SK-N-SH (cell line): ENCODE data around the gene DNAH9. TPM values are rescaled to one million over a fixed set of nuclear protein-coding genes. Genes with fewer than 3 reads are reported as not detected.

Experiments
- CTCF ChIA-PET: fragments of 300-600, 350-600 bp; formaldehyde crosslinking; extraction: SDS; loops from one replicate; lab custom pipeline; 2021; lab: Yijun Ruan, JAX
- POLR2A ChIA-PET: fragments of 350-600 bp; sonication (Branson Sonifier 250); formaldehyde crosslinking; extraction: SDS; loops from one replicate; lab custom pipeline; 2020; ENCODE audit warnings: antibody characterized with exemption, inconsistent platforms; lab: Yijun Ruan, JAX
- DNase-seq: peaks from one replicate; pipeline ENCODE4 v3.0.0; 2012
- H2AFZ ChIP-seq: fragments of 200-600 bp; sonication (generic); 2 replicates; pipeline ENCODE4 v1.8.1; 2016; ENCODE audit warnings: antibody characterized with exemption, mild to moderate bottlenecking, low read depth
- H3F3A ChIP-seq: fragments of 200-600 bp; sonication (generic); replicated peaks from 2 replicates; pipeline ENCODE3; 2016; ENCODE audit warnings: antibody characterized with exemption, mild to moderate bottlenecking; ENCODE audit not compliant: insufficient read depth
- H3K27ac ChIP-seq, 2 experiments: fragments of 200-500 bp in 1 of 2; fragments of 200-600 bp in 1 of 2; sonication (Bioruptor generic) in 1 of 2; sonication (generic), shearing (Covaris generic) in 1 of 2; 2 replicates each; pipeline versions ENCODE4 v1.5.1 to v1.6.1; 2014 to 2016; ENCODE audit warnings: low read depth in 2 of 2, inconsistent platforms in 1 of 2, low read length in 1 of 2, mild to moderate bottlenecking in 1 of 2, mixed read lengths in 1 of 2
- H3K27me3 ChIP-seq: fragments of 200-600 bp; sonication (generic), shearing (Covaris generic); 2 replicates; pipeline ENCODE4 v1.6.1; 2016; ENCODE audit warnings: mixed run types; ENCODE audit not compliant: insufficient read depth
- H3K36me3 ChIP-seq, 2 experiments: fragments of 200-500 bp in 1 of 2; fragments of 200-600 bp in 1 of 2; sonication (Bioruptor generic) in 1 of 2; sonication (generic) in 1 of 2; replicated peaks in 1 of 2; 2 replicates each; pipeline versions ENCODE3 to v1.5.1; 2014 to 2016; ENCODE audit warnings: low read length in 1 of 2, mild to moderate bottlenecking in 1 of 2; ENCODE audit not compliant: insufficient read depth in 2 of 2, control insufficient read depth in 1 of 2
- H3K4me1 ChIP-seq, 2 experiments: fragments of 200-500 bp in 1 of 2; fragments of 200-600 bp in 1 of 2; sonication (Bioruptor generic) in 1 of 2; sonication (generic), shearing (Covaris generic) in 1 of 2; 2 replicates each; pipeline versions ENCODE4 v1.5.1 to v1.6.1; 2014 to 2016; ENCODE audit warnings: low read depth in 1 of 2, low read length in 1 of 2, mixed run types in 1 of 2; ENCODE audit not compliant: insufficient read depth in 2 of 2, control insufficient read depth in 1 of 2
- H3K4me2 ChIP-seq: fragments of 200-600 bp; sonication (generic), shearing (Covaris generic); 2 replicates; pipeline ENCODE4 v1.6.1; 2017; ENCODE audit warnings: mixed run types
- H3K4me3 ChIP-seq, 2 experiments: fragments of 200-500 bp in 1 of 2; fragments of 200-600 bp in 1 of 2; sonication (Bioruptor generic) in 1 of 2; sonication (generic), shearing (Covaris generic) in 1 of 2; 2 replicates each; pipeline versions ENCODE4 v1.5.1 to v1.8.1; 2014 to 2016; ENCODE audit warnings: low read depth in 2 of 2, inconsistent platforms in 1 of 2, low read length in 1 of 2, mild to moderate bottlenecking in 1 of 2, mixed read lengths in 1 of 2, moderate library complexity in 1 of 2
- H3K79me2 ChIP-seq: fragments of 200-600 bp; sonication (generic); 2 replicates; pipeline ENCODE4 v1.8.1; 2017; ENCODE audit warnings: mild to moderate bottlenecking; ENCODE audit not compliant: insufficient read depth
- H3K9ac ChIP-seq: fragments of 200-600 bp; sonication (generic); 2 replicates; pipeline ENCODE4 v1.6.1; 2017; ENCODE audit warnings: mixed run types
- H3K9me2 ChIP-seq: fragments of 200-600 bp; sonication (generic); 2 replicates; pipeline ENCODE4 v1.6.1; 2017; ENCODE audit warnings: mixed run types
- H3K9me3 ChIP-seq: fragments of 200-600 bp; sonication (generic); 2 replicates; pipeline ENCODE4 v1.6.1; 2017; ENCODE audit warnings: mixed run types, mild to moderate bottlenecking, moderate library complexity
- H4K20me1 ChIP-seq: fragments of 200-600 bp; sonication (generic); 2 replicates; pipeline ENCODE4 v1.6.1; 2017; ENCODE audit warnings: mild to moderate bottlenecking, mixed run types; ENCODE audit not compliant: insufficient read depth
- CHD2 ChIP-seq: fragments of 150-350 bp; IDR thresholded peaks from 2 replicates; pipeline ENCODE4 v1.6.1; 2018; ENCODE audit warnings: low read length; ENCODE audit not compliant: partially characterized antibody
- CTCF ChIP-seq: fragments of 200-600 bp; sonication (generic); IDR thresholded peaks from 2 replicates; pipeline ENCODE4 v1.6.1; 2017; ENCODE audit warnings: antibody characterized with exemption, mild to moderate bottlenecking, moderate library complexity
- ELF1 ChIP-seq: IDR thresholded peaks from 2 replicates; pipeline ENCODE4 v1.4.0; 2012
- EP300 ChIP-seq, 2 experiments: IDR thresholded peaks; 2 replicates each; pipeline versions ENCODE4 v1.4.0 to v1.6.1; 2012; ENCODE audit warnings: borderline replicate concordance in 1 of 2, low read depth in 1 of 2, low read length in 1 of 2
- FOXJ3 ChIP-seq: sonication (generic); formaldehyde crosslinking; IDR thresholded peaks from 2 replicates; pipeline ENCODE4 v1.5.1; 2020; ENCODE audit warnings: mild to moderate bottlenecking, missing genetic modification reagents
- FOXM1 ChIP-seq: IDR thresholded peaks from 2 replicates; pipeline ENCODE4 v1.4.0; 2012; ENCODE audit warnings: low read depth, mild to moderate bottlenecking
- GABPA ChIP-seq: IDR thresholded peaks from 2 replicates; pipeline ENCODE4 v1.4.0; 2012; ENCODE audit warnings: low read depth, mild to moderate bottlenecking
- IRF3 ChIP-seq: fragments of 150-350 bp; IDR thresholded peaks from 2 replicates; pipeline ENCODE4 v1.6.1; 2016; ENCODE audit warnings: mild to moderate bottlenecking, low read depth, low read length
- MXI1 ChIP-seq: IDR thresholded peaks from 2 replicates; pipeline ENCODE4 v1.6.1; 2012; ENCODE audit warnings: mild to moderate bottlenecking, low read depth, low read length, improper control_type of control experiment
- NFIC ChIP-seq: IDR thresholded peaks from 2 replicates; pipeline ENCODE4 v1.4.0; 2012; ENCODE audit warnings: borderline replicate concordance
- NRF1 ChIP-seq: IDR thresholded peaks from 2 replicates; pipeline ENCODE4 v1.6.1; 2012; ENCODE audit warnings: low read depth, mild to moderate bottlenecking, low read length
- RAD21 ChIP-seq: IDR thresholded peaks from 2 replicates; pipeline ENCODE4 v1.6.1; 2012; ENCODE audit warnings: mild to moderate bottlenecking, low read length
- RCOR1 ChIP-seq: fragments of 150-350 bp; IDR thresholded peaks from 2 replicates; pipeline ENCODE4 v1.6.1; 2017; ENCODE audit warnings: antibody characterized with exemption, low read length
- REST ChIP-seq: IDR thresholded peaks from 2 replicates; pipeline ENCODE4 v1.6.1; 2012; ENCODE audit warnings: mild to moderate bottlenecking, low read depth, low read length, moderate library complexity
- RFX5 ChIP-seq: IDR thresholded peaks from 2 replicates; pipeline ENCODE4 v1.6.1; 2012; ENCODE audit warnings: mild to moderate bottlenecking, improper control_type of control experiment, low read length
- RXRA ChIP-seq: IDR thresholded peaks from 2 replicates; pipeline ENCODE4 v1.4.0; 2012; ENCODE audit warnings: low read depth, mild to moderate bottlenecking, borderline replicate concordance
- SMC3 ChIP-seq: IDR thresholded peaks from 2 replicates; pipeline ENCODE4 v1.6.1; 2012; ENCODE audit warnings: low read depth, low read length, improper control_type of control experiment
- TAF1 ChIP-seq: IDR thresholded peaks from 2 replicates; pipeline ENCODE4 v1.6.1; 2012; ENCODE audit warnings: low read depth, mild to moderate bottlenecking, low read length, moderate library complexity, borderline replicate concordance
- TCF12 ChIP-seq: IDR thresholded peaks from 2 replicates; pipeline ENCODE4 v1.4.0; 2012
- ZBTB33 ChIP-seq: IDR thresholded peaks from 2 replicates; pipeline ENCODE4 v1.4.0; 2012; ENCODE audit warnings: low read depth, borderline replicate concordance
- WGBS: methylation state at CpG from one replicate; pipeline ENCODE4 v1.1.6; 2017; ENCODE audit warnings: low lambda C conversion rate; 5-methylcytosine and 5-hydroxymethylcytosine counted together
- polyA plus RNA-seq, 3 experiments: library from polyadenylated mRNA; depleted of rRNA; stranded (reverse); fragments of >200 nt; gene quantifications; 2 replicates each; pipeline ENCODE4 v1.2.3, GENCODE V29; 2012

The DNAH9 gene
- polyA plus RNA-seq, 1 of the 3 experiments (the other 2 are of a cell fraction), result not detected

- WGBS, result 68% methylated on average over 3 of the region's 3 CpGs
- TF ChIP-seq IRF3, result no peak
- no peak for TF ChIP-seq RXRA
- no peak for TF ChIP-seq GABPA
- no peak for TF ChIP-seq NRF1
- TF ChIP-seq ELF1, result no peak
- TF ChIP-seq FOXM1, result no peak
- TF ChIP-seq MXI1, result no peak
- no peak for TF ChIP-seq CTCF
- TF ChIP-seq TCF12, result no peak
- TF ChIP-seq TAF1, result no peak
- no peak for TF ChIP-seq REST
- TF ChIP-seq SMC3, result no peak
- no peak for TF ChIP-seq ZBTB33
- TF ChIP-seq FOXJ3 (CRISPR knock-in tag), result no peak
- no peak for TF ChIP-seq RAD21
- no peak for TF ChIP-seq EP300 (IDR thresholded peaks at IDR 0.05; ENCODE audit: borderline replicate concordance in 1 of 2, low read depth in 1 of 2, low read length in 1 of 2)
- TF ChIP-seq NFIC, result no peak
- TF ChIP-seq CHD2, result no peak
- TF ChIP-seq RCOR1, result no peak
- TF ChIP-seq RFX5, result no peak
- TF ChIP-seq, all 33 proteins: peak for 0
- no peaks in the 10 kb centered on the region for H3K9me2 ChIP-seq
- no peaks in the 10 kb centered on the region for H3K9me3 ChIP-seq
- no peaks in the 10 kb centered on the region for H3K27me3 ChIP-seq
- H2AFZ ChIP-seq, result no peak overlapping the region
- H3K9ac ChIP-seq, result no peak overlapping the region
- no peak overlapping the region for H3K27ac ChIP-seq
- H3F3A ChIP-seq, result no peaks in the 10 kb centered on the region
- H3K36me3 ChIP-seq, result no peaks in the 10 kb centered on the region
- no peak for DNase-seq
- H3K4me3 ChIP-seq, result no peak overlapping the region
- H3K79me2 ChIP-seq, result no peaks in the 10 kb centered on the region
- no peak overlapping the region for H3K4me2 ChIP-seq
- peaks cover 0 to 4% of the 10 kb centered on the region in 2 experiments; a peak in 1 of 4 replicates for H3K4me1 ChIP-seq
- ChIA-PET POLR2A (no interaction called here), CTCF (no interaction called here)
- no peaks in the 10 kb centered on the region for H4K20me1 ChIP-seq
These were observed 105.8 kb downstream of the DNAH9 start for GRCh38 chr17:11704041-11704440.
